Measurements from ENCODE around the gene AUP1.

DNA sequence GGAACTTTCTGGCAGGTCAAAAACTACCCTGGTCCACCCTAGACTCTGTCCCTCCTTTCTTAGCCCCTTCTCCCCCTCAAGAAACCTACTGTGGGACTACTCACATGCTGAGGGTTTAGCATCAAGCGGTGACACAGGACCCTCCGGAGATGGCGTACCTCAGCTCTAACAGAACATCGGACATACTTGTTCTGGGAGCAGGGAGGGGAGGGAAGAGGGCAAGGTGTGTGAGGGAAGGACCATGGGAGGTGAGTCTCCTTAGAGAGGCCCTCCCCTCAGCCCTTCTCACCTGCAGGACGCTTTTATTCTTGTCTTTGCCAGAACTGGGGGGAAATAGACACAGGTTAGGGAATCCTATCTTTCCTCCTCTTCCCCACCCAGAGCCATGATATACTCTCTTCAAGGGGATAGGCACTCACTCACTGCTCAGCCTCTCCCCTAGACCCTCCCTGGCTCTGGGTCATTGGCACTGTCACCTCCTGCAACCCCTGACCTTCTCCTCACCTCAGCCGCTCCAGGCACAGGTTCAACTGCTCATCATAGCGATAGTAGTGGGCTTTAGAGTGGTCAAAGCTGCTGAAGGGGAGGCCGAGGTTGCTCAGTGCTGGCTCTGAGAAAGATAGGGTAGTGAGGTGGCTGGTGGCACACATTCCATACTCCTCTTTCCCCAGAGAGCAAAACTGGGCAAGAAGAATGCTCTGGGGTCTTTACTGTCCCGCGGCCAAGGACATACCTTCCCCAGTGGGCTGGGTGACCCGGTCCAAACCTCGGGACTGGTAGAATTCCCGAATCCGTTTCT is 23.9 kb downstream of the AUP1 start:
- TF ChIP-seq, protein P1, sequence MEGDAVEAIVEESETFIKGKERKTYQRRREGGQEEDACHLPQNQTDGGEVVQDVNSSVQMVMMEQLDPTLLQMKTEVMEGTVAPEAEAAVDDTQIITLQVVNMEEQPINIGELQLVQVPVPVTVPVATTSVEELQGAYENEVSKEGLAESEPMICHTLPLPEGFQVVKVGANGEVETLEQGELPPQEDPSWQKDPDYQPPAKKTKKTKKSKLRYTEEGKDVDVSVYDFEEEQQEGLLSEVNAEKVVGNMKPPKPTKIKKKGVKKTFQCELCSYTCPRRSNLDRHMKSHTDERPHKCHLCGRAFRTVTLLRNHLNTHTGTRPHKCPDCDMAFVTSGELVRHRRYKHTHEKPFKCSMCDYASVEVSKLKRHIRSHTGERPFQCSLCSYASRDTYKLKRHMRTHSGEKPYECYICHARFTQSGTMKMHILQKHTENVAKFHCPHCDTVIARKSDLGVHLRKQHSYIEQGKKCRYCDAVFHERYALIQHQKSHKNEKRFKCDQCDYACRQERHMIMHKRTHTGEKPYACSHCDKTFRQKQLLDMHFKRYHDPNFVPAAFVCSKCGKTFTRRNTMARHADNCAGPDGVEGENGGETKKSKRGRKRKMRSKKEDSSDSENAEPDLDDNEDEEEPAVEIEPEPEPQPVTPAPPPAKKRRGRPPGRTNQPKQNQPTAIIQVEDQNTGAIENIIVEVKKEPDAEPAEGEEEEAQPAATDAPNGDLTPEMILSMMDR (IDR thresholded peaks at IDR 0.05 in 2 of 3, conservative IDR thresholded peaks at IDR 0.05 in 1 of 3; ENCODE audit: insufficient read depth in 2 of 3, low read depth in 1 of 3, low read length in 3 of 3): no peak
- TF ChIP-seq ZNF175 (CRISPR knock-in tag; IDR thresholded peaks at IDR 0.05; ENCODE audit: low read depth): no peak
- no peak for TF ChIP-seq FOXK2 (conservative IDR thresholded peaks at IDR 0.05 in 1 of 2, IDR thresholded peaks at IDR 0.05 in 1 of 2; ENCODE audit: low read depth in 2 of 2)

Measured in K562 (cell line).